AML-193 (cell line): ENCODE results near the gene TMEM185B.
"Not testable (repeated sequence)": the region's sequence is repeated elsewhere in the genome, so short reads cannot be mapped to it uniquely, and the experiment has no call there.

Experiments used
- DNase-seq, 2 experiments: peaks; one replicate each; lab custom pipeline; 2025; lab: John Stamatoyannopoulos, UW

TMEM185B gene

DNA sequence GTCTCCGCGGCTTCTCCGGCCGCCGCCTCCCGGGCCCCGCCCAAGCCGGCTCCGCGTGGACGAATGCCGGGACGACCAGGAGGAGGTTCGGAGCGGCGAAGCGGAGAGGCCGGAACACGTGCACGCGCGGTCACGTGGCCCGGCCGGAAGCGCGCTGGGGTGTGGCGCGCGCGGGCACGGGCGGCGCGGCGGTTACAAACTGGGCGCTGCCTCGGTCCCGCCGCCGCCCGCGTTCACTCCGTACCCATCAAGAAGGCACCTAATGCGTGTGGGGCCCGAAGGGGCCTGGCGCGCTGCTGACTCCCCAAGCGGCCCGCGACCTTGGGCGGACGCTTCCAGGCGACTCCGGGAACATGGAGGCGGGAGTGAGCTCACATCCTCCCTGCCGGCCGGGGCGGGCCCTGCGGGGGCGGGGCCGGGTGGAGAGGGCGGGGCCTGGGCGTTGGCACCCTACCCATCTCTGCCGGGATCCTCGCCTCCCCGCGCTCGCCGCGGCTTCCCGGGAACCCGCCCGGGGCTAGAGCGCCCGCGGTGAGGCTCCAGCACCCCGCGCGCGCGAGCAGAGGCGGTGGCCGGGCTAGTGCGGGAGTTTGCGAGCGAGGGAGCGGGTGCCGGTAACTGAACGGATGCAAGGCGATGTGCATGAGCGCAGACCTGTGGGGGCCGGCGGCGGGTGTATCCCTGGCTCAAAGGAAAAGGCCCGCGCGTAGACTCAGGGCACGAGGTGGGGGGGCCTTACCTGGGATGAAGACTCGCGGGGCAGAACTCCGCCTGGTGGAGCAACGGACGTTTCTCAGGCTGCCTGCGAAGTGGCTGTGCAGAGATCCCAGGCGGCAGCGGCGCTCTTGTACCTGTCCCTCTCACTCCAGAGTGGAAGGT is at the start of gene TMEM185B:
Gene TMEM185B (minus strand): TSS at position 367 of the 879 bp plus-strand sequence. CDS start 424 bp downstream, outside the sequence.
- DNase-seq, result peak; percentile 49 to 61

GRCh38 chr2:120271711-120272379 is 48.6 kb upstream of the TMEM185B start:
- DNase-seq, result no peak

DNA sequence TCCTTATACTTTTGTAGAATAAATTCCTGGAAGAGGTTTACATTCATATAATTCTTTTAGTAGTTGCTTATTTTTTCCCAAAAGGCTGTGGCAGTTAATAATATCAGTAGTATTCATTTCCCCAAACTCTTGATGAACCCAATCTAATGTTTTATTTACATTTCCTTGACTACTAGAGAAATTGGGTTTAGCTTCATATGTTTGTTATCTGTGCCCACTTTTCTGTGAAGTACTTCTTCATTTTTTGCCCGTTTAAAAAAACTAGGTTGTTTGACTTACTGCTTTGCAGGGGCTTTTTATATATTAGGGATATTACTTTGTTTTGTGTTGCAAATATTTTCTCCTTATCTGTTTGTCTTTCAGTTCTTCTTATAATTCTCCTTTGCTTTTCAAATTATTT is 46.6 kb upstream of the TMEM185B start:
- DNase-seq, result no peak

- no peak for DNase-seq
Measured at GRCh38 chr2:120269076-120269744, 46.0 kb upstream of the TMEM185B start.

GRCh38 chr2:120267348-120267747 is 44.1 kb upstream of the TMEM185B start:
- no peak for DNase-seq

DNA sequence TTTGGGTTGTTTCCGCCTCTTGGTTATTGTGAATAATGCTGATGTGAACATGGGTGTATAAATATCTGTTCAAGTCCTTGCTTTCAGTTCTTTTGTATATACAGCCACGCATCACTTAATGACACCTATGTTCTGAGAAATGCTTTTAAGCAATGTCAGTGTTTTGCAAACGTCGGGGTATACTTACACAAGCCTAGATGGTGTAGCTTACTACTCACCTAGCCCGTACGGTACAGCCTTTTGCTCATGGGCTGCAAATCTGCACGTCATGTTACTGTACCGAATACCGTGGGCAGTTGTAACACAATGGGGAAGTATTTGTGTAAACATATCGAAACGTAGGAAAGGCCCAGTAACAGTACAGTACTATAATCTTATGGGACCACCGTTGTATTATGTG is 41.8 kb upstream of the TMEM185B start:
- no peak for DNase-seq

- DNase-seq, result no peak
Measured at GRCh38 chr2:120262761-120263428, 39.7 kb upstream of the TMEM185B start.

GRCh38 chr2:120262150-120262549 is 39.0 kb upstream of the TMEM185B start:
- DNase-seq, result no peak

GRCh38 chr2:120261387-120262006 is 38.3 kb upstream of the TMEM185B start:
- no peak for DNase-seq

DNA sequence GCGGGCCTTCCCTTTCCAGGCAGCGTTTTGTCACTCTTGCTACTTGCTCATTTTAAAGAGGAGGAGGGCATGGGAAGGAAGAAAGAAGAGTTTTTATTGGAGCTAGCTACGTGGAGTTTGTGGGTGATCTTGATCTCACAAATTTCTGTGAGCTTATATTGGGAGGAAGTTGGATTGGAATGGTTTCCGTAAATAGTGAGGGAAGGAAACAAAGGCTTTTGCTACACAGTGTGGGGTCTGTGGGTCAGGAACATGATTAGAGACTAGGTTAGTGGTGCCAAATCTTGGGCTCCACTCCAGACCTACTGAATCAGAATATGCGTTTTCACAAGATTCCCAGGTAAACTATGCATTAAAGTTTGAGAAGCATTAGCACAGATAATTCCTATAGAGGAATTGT is 37.5 kb upstream of the TMEM185B start:
- DNase-seq, result no peak

DNA sequence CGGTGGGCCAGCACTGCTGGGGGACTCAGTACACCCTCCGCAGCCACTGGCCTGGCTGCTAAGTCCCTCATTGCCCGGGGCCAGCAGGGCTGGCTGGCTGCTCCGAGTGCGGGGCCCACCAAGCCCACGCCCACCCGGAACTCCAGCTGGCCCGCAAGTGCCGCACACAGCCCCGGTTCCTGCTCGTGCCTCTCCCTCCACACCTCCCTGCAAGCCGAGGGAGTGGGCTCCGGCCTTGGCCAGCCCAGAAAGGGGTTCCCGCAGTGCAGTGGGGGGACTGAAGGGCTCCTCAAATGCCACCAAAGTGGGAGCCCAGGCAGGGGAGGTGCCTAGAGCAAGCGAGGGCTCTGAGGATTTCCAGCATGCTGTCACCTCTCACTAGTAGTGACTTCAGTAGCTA is 36.7 kb upstream of the TMEM185B start:
- not testable (repeated sequence) for DNase-seq

GRCh38 chr2:120258196-120258595 is 35.0 kb upstream of the TMEM185B start:
- no peak for DNase-seq

DNA sequence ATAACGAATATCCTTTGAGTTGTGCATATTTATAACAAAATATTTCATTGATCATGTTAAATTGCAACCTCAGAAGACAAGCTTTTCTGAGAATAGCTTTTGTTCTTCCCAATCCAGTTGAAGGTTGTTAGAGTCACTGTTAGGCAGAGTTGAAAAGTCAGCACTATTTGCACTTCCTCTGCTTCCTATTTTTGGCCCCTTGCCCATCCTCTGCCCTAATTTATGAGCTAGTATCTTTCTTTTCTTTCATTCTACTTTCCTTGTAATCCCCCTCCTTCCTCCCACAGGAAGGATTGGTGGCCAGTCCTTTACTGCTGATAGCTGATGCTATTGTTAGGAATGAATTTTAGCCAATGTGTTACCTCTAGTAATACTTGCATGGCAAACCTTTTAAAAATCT is 34.3 kb upstream of the TMEM185B start:
- peak; percentile 13 to 27 for DNase-seq

DNA sequence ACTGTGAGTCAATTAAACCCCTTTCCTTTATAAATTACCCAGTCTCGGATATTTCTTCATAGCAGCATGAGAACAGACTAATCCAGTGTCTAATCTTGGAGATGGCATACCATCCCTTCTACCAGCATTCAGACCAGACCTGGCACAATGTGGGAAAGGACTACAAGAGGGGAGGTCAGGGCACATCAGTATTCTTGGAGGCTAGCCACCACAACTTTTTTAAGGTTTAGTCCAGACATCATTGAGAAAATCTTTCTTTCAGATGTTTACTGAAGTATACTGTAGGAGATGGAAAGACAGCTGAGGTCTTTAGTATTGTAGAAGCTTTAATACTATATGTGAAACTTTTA is 33.4 kb upstream of the TMEM185B start:
- no peak for DNase-seq

DNA sequence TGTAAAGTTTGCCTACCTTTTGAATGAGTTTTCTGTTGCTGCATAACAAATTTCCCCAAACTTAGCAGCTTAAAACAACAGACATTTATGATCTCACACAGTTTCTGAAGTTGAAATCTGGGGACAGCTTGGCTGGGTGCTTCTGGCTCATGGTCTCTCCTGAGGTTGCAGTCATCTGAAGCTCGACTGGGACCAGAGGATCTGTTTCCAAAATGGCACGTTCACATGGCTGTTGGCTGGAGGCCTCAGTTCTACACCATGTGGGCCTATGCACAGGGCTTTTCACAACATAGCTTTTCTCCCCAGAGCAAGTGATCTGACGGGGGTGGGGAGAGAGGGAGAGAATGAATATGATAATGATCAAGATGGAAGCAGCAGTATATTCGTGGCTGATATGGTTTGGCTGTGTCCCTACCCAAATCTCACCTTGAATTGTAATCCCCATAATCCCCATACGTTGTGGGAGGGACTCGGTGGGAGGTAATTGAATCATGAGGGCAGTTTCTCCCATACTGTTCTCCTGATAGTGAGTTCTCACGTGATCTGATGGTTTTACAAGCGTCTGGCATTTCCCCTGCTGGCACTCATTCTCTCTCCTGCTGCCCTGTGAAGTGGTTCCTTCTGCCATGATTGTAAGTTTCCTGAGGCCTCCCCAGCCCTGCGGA is 32.9 kb upstream of the TMEM185B start:
- DNase-seq, result no peak

- no peak for DNase-seq
Measured at GRCh38 chr2:120255071-120255470, 31.9 kb upstream of the TMEM185B start.

DNA sequence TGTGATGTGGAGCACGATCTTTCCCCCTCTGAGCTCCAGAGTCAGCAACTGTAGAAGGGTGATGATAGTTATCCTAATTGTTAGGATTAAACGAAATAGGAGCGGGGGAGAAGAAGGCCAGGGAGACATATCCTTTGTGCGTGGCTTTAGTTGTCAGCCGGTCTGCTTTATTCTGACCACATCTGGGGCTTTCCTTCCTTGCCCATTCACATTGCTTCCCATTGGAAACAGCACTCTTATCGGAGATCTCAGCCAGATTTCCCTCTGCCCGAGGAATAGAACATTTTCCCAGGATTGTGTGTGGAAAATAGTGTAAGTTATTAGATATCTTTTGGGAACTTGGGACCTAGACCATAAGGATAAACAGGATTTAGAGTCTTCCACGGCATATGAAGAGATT is 31.0 kb upstream of the TMEM185B start:
- DNase-seq, result no peak

DNA sequence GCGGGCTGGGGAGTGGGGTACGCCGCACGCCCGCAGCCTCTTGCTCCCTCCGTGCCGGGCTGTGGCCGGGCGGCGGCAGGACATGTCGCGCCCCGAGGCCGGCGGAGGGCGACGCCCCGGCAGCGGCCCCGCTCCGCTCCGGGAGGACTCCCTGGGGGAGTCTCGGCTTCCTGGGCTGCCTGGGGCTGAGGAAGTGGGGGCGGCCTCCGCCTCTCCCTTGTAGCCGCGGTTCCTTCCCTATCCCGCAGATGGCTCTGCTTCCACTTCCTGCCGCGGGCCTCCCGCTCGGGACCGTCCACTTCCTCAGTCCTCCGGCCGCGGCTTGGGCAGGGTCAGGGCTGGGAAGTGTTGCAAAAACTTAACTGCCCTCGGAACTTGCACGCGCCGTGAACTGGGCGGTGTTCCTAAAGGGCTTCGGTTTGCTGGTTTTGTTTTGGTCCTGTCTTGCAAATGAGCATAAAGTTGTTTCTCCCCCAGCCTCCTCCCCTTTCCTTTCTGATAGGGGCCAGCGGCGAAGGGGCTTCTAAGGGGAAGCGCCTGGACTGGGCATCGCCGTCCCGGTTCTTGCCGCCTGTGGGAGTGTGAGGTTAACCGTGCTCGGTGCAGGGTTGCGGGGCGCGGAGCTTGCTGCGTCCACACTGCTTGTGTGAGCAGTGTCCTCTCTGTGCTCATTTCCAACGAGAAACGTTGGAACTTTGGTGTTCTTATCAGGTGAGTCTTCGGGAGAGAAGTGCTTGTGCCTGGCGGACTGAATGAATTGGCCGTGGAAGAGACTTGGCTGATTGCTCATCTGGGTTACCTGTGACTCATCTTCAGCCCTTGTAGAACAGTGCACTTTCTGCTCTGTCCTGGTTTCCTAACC is 30.1 kb upstream of the TMEM185B start:
- peak; percentile 90 to 92 for DNase-seq

GRCh38 chr2:120252225-120253020 is 29.2 kb upstream of the TMEM185B start, which contains the start of gene RALB:
TSS of gene RALB (plus strand) at chr2:120252852. CDS start at chr2:120278665, 25,813 bp downstream.
- peak; percentile 94 to 95 for DNase-seq
